NT2/D1 (cell line): ENCODE data around the gene TLX3.

ENCODE experiments used
- SUZ12 ChIP-seq: IDR thresholded peaks from 2 replicates; pipeline ENCODE4 v1.6.1; 2011; ENCODE audit not compliant: insufficient read length, insufficient read depth; ENCODE audit errors: extremely low read depth
- YY1 ChIP-seq: IDR thresholded peaks from 2 replicates; pipeline ENCODE4 v1.6.1; 2011; ENCODE audit not compliant: insufficient read length, insufficient read depth
- ZNF274 ChIP-seq: IDR thresholded peaks from 2 replicates; pipeline ENCODE4 v1.6.1; 2011; ENCODE audit warnings: mild to moderate bottlenecking, low read depth, low read length

DNA sequence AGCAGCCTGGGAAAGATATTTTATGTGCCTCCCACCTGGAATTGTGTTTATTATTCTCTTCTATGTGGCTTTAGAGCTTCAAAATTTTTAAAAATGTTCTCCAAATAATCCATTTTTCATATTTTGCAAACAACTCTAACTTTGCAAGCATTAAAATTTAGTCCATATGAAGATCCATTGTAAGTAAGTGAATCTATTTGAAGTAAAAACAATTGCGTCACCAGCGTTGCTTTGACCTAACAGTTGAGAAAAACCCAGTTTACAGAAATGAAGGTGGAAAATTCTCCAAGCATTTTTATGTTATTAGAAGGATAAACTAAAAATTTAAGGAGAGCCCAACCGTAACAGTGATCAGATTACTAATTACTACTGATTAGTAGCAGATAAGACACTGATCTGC, 38.9 kb upstream of the TLX3 start:
- TF ChIP-seq SUZ12 (no peak), YY1 (no peak), ZNF274 (no peak)
